NCI-H460 (cell line): ENCODE data around the gene RTKN. TPM values are rescaled to one million over a fixed set of nuclear protein-coding genes. Genes with fewer than 3 reads are reported as not detected.
A peak's percentile ranks its signal among the peaks of the same experiment; 100 is the strongest.
"Not testable (repeated sequence)": the region's sequence is repeated elsewhere in the genome, so short reads cannot be mapped to it uniquely, and the experiment has no call there.

ENCODE experiments used
- DNase-seq: peaks from one replicate; pipeline ENCODE4 v3.0.0-alpha.2; 2016; ENCODE audit warnings: low read depth; ENCODE audit errors: extremely low read depth
- polyA plus RNA-seq: library from polyadenylated mRNA; depleted of rRNA; stranded (reverse); fragments of >200 nt; gene quantifications from 2 replicates; pipeline ENCODE4 v1.2.3, GENCODE V29; 2014; cell fraction: nucleus; rRNA removed
- total RNA-seq: library from RNA; depleted of rRNA; stranded (reverse); fragments of >200 nt; shearing (Covaris generic); gene quantifications from 2 replicates; pipeline ENCODE4 v1.2.3, GENCODE V29; 2014; rRNA removed

RTKN gene, protein sequence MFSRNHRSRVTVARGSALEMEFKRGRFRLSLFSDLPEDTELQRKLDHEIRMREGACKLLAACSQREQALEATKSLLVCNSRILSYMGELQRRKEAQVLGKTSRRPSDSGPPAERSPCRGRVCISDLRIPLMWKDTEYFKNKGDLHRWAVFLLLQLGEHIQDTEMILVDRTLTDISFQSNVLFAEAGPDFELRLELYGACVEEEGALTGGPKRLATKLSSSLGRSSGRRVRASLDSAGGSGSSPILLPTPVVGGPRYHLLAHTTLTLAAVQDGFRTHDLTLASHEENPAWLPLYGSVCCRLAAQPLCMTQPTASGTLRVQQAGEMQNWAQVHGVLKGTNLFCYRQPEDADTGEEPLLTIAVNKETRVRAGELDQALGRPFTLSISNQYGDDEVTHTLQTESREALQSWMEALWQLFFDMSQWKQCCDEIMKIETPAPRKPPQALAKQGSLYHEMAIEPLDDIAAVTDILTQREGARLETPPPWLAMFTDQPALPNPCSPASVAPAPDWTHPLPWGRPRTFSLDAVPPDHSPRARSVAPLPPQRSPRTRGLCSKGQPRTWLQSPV
- 12.3 and 15.7 TPM in 2 replicates for total RNA-seq
- 29.7 and 38.4 TPM in 2 replicates for polyA plus RNA-seq

DNA sequence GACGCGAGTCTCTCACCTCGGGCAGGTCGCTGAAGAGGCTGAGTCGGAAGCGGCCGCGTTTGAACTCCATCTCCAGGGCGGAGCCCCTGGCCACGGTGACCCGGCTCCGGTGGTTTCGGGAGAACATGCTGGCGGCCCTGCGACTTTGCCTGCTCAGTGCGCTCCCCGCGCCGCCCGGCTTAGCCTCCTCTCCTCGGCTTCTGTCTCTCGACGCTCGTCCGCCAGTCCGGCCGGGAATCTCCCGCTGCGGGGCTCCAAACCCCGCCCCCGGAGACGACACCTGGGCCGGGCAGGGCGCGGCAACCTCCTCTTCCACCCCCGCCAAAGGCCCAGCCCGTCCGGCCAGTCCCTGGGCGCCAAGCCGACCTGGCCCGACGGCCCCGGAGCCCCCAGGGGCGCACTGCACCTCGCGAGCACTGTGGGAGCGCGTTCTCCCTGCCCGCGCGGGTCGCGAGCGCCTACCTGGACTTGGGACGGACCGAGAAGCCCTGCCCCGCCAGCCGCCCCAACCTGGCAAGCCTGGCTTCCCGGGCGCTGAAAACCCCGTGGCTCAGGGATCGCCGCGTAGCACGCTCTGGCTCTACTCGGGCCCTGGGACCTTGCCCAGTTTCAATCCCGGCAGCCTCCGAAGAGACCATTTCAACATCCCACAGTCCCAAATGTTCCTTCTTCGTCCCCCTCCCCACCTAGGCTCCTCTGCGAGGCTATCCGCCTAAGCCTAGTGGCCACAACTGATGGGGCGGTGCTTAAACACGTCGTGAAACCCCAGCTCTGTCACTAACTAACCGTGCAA, at the start of gene RTKN:
Gene RTKN, minus strand, starts transcription at position 248 of the 793 bp plus-strand sequence. Its CDS starts 121 bp downstream, at position 127.
- no peak for DNase-seq

DNA sequence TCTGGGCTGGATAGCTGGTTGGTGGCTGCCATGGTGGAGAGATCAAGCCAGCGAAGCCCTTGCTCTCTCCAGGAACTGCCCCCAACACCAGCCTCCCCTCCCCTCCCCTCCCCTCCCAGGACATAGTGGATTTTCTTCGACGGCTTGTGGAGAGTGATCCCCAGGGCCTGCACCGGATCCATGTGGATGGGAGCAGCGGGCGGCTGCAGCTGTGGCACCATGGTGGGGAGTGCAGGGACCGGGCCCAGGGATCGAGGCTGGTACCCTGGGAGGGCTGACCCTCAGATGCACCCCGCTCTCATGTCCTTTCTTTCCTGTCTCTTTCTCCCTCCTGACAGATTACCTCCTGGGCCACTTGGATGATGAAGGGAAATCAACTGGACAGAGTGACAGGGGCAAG, 48.2 kb upstream of the RTKN start:
- no peak for DNase-seq

DNA sequence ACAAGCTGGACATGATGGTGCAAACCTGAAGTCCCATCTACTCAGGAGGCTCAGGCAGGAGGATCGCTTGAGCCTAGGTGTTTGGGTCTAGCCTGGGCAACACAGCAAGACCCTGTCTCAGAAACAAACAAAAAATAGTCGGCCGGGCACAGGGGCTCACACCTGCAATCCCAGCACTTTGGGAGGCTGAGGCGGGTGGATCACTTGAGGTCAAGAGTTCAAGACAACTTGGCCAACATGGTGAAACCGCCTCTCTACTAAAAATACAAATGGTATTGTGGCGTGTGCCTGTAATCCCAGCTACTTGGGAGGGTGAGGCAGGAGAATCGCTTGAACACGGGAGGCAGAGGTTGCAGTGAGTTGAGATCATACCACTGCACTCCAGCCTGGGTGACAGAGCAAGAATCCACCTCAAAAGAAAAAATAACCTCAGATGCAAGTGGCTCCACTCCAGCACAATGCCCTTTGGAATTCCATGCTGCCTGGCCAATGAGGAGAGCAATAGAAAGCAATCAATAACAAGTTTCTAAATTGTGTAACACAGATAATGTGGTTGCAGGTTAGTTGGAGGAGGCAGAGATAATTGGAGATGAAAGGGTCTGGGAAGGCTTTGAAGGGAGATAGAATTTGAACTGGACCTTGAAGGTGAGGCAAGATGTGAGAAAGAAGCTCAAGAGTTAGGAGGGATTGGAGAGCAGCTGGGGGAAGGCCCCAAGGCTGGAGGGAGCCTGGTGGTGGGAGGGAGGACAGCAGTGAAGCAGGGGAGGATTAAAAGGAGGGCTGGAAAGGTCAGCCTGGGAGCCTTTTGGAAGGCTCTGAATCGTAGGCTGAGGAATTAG, 47.1 kb upstream of the RTKN start:
- no peak for DNase-seq

DNA sequence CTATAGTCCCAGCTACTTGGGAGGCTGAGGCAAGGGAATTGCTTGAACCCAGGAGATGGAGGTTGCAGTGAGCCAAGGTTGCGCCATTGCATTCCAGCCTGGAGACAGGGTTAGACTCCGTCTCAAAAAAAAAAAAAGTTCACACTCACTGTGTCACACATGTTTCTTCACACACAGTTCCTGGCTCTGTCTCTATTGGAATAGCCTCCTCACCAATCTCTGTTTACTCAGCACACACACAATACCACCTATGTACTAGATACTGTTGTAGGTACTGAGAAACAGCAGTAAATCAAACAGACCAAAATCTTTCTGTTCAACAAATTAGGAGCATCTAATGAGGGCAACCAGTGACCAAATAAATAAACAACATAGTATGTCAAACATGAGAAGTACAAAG, 44.4 kb upstream of the RTKN start:
- no peak for DNase-seq

DNA sequence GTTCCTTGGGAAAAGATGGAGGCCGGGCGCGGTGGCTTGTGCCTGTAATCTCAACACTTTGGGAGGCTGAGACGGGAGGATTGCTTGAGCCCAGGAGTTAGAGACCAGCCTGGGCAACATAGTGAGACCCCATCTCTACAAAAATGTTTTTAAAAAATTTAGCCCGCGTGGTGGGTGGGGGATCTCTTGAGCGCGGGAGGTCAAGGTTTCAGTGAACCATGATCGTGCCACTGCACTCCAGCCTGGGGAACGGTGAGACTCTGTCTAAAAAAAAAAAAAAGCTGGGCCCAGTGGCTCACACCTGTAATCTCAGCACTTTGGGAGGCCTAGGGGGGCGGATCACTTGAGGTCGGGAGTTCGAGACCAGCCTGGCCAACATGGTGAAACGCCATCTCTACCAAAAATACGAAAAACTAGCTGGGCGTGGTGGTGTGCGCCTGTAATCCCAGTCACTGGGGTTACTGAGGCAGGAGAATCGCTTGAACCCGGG, 42.0 kb upstream of the RTKN start:
- not testable (repeated sequence) for DNase-seq

DNA sequence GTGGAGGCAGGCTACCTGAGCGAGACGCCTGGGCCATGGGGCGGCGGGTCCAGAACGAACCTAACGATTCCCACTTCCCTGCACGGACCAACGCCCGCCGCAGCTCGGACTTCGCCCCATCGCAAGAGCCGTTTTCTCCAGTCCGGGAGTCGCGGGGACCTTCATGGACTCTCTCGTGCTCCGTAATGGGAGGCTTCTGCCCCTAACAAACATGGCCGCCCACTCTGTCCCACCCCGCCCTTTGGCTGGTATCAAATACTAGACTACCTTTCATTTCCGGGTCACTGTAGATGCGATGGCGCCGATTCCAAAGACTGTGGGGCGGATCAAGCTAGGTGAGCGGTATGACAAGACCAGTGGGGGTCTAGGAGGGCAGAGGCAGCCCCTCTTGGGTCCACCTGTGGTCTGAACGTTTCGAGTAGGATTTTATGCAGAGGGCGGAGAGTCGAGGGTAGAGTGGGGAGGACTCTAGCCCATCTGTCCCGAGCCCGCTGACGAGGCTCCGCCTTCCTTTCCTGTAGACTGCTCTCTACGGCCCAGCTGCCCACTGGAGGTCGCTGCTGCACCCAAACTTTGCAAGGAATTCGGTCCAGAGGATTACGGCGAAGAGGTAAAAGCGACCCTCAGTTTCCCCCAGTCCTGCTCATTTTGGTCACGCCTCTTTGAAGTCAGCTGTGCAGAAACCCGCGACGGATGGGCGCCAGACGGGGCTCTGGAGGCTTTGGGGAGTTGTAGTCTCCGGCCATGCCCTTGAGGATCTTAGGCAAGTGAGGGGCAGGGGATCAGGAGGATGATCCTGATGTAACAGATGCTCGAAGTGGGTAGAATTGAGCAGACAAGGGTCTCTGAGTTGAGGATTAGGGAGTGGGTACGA, 41.3 kb upstream of the RTKN start, which contains the start of the genes CCDC142 and TTC31:
Gene CCDC142, minus strand, starts transcription at position 198 of the 874 bp plus-strand sequence. Its CDS starts 161 bp downstream, at position 37.
Gene TTC31, plus strand, starts transcription at position 281 of the 874 bp plus-strand sequence. Its CDS starts 15 bp downstream, at position 296.
- DNase-seq = peak; percentile 94

DNA sequence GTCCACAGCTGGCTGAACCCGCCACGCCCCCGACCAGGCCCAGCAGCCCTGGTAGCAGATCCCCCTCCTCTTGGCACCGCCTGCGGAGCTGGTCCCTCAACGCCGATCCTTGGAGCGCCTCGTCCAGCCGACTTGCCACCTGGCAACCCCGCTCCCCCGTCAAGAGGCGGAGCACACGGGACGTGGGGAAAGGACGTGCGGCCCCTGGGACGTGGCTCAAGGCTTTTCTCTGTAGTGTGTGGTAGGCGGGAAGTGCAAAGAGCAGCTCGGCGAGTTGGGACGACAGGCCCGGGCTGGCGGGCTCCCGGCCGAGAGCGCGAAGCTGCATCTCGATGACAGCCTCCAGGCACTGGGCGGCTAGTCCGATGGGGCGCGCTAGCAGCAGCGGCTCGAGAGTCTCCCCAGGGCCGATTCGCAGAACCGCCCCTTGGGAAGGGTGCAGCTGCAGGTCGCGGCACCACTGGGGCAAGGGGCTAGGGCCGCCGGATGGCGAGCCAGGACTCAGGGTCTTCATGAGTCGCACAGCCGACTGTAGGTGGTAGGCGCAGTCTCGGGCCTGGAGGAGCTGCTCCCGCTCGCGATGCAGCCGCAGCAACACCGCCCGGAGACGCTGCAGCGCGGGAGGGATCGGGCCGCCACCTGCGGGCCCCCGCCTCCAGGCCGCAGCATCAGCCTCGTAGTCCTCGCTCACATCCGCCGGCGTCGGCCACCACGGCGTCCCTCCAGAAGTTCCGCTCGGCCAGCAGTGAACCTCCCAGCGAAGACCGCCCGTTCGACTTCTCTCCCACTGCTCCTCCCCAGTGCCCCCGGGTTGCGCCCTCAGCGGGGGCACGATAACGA, 40.4 kb upstream of the RTKN start:
- no peak for DNase-seq

DNA sequence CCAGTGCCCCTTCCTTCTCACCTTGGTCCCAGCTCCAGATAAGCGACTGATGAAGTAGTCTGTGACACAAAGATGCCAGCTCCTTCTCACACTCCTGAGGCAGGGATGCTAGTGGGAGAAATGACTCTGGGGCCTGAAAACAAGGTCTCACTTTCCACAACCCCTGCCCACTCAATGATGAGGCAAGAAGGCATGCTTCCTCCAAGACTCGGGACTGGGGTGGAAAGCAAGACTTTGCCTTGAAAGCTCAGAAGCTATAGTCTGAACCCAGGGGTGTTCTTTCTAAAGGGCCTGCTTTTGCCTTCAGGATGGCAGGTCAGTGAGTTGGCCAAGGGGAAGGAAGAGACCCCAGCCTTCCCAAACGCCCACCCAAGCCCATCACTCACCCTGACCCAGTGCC, 39.7 kb upstream of the RTKN start:
- DNase-seq = no peak

DNA sequence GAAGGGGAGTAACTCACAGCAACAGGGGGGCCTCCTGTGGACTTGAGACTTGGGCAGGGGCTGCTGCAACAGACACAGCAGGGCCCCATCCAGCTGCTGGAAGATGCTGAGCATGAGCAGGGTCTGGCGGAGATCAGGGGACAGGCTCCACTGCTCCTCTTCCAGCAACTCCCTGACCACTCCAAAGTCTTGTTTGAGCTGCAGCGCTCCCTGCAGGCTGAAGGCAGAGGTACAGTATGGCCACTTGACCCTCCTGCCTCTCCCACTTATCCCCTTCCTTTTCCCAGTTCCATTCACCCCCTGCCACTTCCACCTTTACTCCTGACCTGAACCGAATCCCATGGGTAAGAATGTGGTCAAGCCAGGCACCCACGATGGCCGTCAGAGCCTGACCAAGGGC, 33.2 kb upstream of the RTKN start:
- no peak for DNase-seq

DNA sequence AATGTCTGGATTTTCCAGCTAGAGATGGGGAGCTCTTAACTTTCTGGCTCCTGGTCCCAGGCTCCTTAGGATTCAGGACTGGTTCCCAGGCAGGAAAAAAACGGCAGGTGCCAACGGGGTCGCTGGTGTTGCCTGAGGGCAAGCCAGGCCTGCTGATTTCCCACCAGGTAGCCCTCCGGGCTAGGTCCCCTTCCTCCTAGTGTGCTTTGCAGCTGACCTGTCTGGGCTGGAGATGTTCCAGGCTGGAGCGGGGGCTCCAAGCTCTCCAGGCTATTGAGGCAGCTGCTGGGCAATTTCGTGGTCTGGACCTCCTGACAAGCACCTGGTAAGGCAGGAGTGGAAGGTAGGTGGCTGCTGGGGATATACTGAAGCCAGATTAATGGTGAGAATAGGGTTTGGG, 32.7 kb upstream of the RTKN start:
- no peak for DNase-seq

DNA sequence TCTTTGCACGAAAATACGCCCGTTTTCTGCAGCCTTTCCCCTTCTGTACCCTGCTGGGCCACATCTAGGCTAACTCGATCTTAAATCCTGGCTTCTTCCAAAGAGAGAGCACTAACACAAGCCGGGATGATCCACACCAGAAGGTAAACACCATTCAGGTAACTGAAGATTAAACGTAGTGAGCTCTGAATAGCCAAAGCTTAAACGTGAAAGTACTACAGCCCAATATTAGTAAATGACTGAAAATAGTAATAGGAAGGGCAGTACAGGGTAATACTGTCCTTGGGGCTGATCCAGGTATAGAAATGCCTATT, 31.2 kb upstream of the RTKN start:
- no peak for DNase-seq

DNA sequence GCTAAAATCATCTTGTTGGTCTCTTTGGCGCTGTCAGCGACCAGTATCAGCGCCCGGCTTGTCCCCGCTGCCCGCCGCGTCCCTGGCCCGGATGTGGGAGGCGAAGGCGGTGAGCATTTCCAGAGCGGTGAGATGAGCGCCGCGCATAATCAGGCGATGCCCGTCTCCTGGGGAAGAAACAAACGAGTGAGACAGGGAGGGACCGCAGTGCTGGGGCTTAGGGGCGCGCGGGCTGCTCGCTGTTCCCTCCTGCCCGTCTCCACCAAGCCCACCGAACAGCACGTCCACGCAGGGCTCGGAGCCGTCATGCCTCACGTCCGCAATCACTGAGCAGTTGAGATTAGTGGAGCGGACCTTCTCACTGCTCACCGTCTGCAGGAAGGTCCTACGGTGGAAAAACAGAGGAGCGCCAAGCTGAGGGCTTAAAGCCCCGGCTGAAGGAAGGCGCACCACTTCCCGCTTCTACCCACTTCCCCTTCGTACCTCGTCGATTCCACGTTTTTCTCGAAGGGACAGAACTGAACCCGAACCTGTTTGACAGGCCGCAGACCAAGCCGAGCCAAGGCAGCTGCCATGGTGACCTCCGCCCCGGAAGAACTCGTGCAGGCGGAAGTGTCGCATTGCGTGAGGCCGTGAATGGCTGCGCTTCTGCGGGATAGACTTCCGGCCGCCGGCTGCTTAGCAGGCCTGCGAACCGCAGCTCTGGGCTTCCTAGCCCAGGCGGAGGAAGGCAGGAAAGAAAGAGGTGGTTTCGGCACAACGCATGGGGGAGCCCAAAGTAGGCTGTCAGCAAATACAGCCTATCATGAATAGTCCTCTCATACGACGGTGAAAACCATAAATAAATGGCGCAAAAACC, 30.6 kb upstream of the RTKN start, which contains the start of gene MRPL53:
Gene MRPL53, minus strand, starts transcription at position 595 of the 859 bp plus-strand sequence. Its CDS starts 20 bp downstream, at position 575.
- peak; percentile 91 for DNase-seq

DNA sequence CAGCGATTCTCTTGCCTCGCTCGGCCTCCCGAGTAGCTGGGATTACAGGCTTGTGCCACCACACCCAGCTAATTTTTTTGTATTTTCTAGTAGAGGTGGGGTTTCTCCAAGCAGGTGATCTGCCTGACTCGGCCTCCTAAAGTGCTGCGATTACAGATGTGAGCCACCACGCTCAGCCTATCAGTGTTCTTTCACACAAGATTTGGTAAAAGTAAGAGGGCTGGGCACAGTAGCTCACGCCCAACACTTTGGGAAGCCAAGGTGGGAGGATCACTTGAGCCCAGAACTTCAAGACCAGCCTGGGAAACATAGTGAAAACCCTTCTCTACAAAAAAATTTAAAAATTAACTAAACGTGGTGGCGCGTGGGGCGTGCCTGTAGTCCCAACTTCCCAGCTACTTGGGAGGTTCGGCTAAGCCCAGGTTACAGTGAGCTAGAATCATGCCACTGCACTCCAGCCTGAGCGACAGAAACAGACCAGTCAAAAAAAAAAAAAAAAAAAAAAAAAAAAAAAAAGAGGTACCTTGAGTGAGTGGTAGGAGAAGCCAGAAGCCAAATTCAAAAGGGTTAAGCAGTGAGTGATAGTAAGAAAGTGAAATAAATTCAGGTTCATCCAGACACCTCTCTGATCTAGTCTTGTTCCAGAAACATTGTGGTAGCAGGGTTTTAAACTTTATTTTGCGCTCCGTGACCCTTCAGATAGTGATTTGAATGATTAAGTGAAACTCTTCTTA, 29.8 kb upstream of the RTKN start:
- no peak for DNase-seq

DNA sequence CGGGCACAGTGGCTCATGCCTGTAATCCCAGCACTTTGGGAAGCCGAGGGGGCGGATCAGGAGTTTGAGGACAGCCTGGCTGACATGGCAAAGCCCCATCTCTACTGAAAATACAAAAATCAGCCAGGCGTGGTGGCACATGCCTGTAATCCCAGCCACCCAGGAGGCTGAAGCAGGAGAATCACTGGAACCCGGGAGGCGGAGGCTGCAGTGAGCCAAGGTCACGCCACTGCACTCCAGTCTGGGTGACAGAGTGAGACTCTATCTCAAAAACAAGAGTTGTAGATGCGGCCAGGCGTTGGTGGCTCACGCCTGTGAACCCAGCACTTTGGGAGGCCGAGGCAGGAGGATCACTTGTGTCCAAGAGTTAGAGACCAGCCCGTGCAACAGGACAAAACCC, 29.0 kb upstream of the RTKN start:
- DNase-seq = not testable (repeated sequence)

DNA sequence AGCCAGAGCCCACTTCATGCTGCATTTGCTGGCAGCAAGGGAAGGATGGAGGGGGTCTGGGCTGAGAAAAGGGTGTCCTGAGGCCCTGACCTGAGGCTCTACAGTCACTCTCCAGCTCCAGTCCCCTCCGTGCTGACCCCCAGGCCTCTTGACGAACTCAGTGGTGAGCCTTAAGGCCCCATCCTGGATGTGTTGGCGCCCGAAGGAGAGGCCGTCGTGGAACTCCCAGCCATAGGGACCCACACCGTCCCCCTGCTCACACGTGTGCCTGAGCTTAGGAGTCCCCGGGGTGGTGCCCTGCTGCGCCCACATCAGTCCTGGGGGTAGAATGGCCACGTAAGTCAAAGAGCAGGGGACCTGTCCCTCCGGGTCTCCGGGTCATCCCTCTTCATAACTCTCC, 22.7 kb upstream of the RTKN start:
- DNase-seq = no peak

DNA sequence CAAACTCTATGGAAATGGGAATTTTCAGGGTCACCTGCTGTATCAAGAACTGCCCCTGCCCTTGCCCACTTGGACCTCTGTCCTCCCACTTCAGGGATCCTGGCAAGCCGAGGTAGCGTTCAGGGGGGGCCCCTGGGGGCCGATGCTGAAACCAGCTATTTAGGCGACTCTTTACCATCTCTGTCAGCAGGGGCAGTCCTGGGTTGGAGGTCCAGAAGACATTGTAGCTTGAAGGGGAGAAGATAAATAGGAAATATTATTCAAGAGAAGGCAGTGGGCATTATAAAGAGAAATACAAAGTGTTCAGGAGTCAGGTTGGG, 21.0 kb upstream of the RTKN start:
- DNase-seq = no peak
